ENCODE results near the gene GDF11. TPM values are rescaled to one million over a fixed set of nuclear protein-coding genes. Genes with fewer than 3 reads are reported as not detected.

The GDF11 gene
- total RNA-seq, 1 experiment from 2014 or later = 9.4 TPM

DNA sequence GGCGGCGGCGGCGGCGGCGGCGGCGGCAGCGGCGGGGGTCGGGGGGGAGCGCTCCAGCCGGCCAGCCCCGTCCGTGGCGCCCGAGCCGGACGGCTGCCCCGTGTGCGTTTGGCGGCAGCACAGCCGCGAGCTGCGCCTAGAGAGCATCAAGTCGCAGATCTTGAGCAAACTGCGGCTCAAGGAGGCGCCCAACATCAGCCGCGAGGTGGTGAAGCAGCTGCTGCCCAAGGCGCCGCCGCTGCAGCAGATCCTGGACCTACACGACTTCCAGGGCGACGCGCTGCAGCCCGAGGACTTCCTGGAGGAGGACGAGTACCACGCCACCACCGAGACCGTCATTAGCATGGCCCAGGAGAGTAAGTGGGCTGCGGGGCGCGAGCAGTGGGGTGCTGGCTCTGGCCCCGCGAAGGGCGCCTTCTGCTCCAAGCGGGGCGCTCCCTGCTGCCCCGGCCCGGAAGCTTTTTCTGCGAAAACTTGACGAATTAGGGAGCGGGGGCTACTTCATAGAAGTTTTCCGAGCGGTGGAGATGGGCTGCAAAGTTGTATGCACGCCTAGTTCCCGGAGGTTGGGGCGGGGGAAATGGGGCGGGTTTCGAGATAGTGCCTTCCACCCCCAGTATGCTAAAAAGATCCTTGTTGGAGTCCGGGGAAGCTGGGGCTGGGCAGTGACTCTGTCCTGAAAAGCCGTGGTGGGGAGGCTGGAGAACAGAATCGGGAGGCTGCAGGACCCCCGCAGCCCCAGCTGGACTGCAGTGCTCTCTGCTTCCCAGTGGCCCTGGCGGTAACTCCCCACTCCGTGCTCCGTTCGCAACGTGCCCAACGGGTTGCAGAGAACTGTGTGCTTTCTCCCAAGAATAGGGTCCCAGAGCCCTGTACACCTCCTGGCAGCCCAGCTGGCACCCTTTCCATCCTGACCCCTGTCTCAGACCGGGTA, 751 bp downstream of the GDF11 start:
- intact Hi-C loops (cut with micrococcal nuclease; ENCODE audit: unreplicated experiment) = loop anchor here (5.0 kb wide), 1 partner anchor 74 kb away; the partner anchor contains the start of genes ORMDL2 and SARNP
- Histone ChIP-seq H2AFZ (peak overlapping the region; percentile 69), H3F3A (ENCODE audit: insufficient read depth, low read depth) (peaks cover 10% of the 10 kb centered on the region; the same call in 1 of the 2 replicates), H3K79me2 (ENCODE audit: low read depth) (no peaks in the 10 kb centered on the region), H3K4me2 (peak overlapping the region; percentile 91), H3K27me3 (ENCODE audit: insufficient read depth, low read depth) (no peaks in the 10 kb centered on the region), H4K20me1 (ENCODE audit: insufficient read depth) (no peaks in the 10 kb centered on the region), H3K4me1 (replicated peaks; ENCODE audit: insufficient read depth) (peaks cover 12% of the 10 kb centered on the region; the same call in 1 of the 2 replicates), H3K9me3 (ENCODE audit: insufficient read depth, low read depth) (no peaks in the 10 kb centered on the region), H3K4me3 (peak overlapping the region; percentile 59), H3K9me2 (ENCODE audit: insufficient read depth) (no peaks in the 10 kb centered on the region), H3K36me3 (ENCODE audit: low read depth) (no peaks in the 10 kb centered on the region), H3K27ac (no peak overlapping the region)
- no peak for TF ChIP-seq EZH2 (IDR thresholded peaks at IDR 0.05; ENCODE audit: low read depth)
- TF ChIP-seq, protein P1, sequence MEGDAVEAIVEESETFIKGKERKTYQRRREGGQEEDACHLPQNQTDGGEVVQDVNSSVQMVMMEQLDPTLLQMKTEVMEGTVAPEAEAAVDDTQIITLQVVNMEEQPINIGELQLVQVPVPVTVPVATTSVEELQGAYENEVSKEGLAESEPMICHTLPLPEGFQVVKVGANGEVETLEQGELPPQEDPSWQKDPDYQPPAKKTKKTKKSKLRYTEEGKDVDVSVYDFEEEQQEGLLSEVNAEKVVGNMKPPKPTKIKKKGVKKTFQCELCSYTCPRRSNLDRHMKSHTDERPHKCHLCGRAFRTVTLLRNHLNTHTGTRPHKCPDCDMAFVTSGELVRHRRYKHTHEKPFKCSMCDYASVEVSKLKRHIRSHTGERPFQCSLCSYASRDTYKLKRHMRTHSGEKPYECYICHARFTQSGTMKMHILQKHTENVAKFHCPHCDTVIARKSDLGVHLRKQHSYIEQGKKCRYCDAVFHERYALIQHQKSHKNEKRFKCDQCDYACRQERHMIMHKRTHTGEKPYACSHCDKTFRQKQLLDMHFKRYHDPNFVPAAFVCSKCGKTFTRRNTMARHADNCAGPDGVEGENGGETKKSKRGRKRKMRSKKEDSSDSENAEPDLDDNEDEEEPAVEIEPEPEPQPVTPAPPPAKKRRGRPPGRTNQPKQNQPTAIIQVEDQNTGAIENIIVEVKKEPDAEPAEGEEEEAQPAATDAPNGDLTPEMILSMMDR (conservative IDR thresholded peaks at IDR 0.05) = no peak
- BruUV-seq (replicated peaks) = TSS peak; percentile 34
- POLR2A ChIA-PET (ENCODE audit: unreplicated experiment) = interaction anchor here (0.5 kb wide), 1 partner anchor 74 kb away, joined by 3 read pairs; the partner anchor contains the start of gene SARNP
- DNase-seq = peak; percentile 46 to 60
- CTCF ChIA-PET = no interaction called here

DNA sequence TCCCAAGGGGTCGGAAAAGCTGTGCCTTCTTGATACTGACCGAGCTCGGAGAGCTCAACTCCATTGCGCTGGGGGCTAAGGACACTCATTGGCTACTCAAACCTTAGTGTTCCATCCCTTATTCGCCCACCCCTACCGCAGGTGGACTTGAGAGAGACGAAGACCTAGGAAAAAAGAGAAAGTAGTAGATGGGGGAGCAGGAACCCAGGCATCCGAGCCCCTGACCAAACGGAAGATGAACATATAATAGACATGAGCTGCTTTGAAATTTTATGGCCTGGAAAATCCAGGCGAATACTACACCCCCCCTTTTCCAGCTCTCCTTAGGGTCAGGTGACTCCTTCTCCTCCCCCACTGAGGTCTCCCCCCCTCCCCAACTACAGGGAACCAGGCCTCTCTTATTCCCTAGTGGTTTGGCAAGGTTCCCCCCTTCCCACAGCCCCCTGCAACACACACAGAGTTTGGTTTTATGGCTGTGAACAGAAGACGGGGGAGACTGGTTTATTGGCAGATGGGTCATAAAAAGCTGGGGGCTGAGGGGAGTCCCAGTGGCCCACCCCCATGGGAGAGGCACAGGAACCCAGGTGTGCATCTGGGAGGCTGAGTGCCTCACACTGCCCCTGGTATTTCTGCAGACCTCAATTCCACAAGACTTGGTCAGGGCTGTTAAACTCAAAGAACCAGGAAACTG, 1.6 kb downstream of the GDF11 start:
- POLR2A ChIA-PET (ENCODE audit: unreplicated experiment) = interaction anchor here (0.5 kb wide), 1 partner anchor 73 kb away, joined by 3 read pairs; the partner anchor contains the start of gene SARNP
- H3K27me3 ChIP-seq (ENCODE audit: insufficient read depth, low read depth) = no peaks in the 10 kb centered on the region
- H3K4me1 ChIP-seq (replicated peaks; ENCODE audit: insufficient read depth) = peaks cover 12% of the 10 kb centered on the region; the same call in 1 of the 2 replicates
- H3F3A ChIP-seq (ENCODE audit: insufficient read depth, low read depth) = peaks cover 10% of the 10 kb centered on the region; the same call in 1 of the 2 replicates
- no peak for TF ChIP-seq EZH2 (IDR thresholded peaks at IDR 0.05; ENCODE audit: low read depth)
- TF ChIP-seq, protein P1 (conservative IDR thresholded peaks at IDR 0.05) = no peak
- H3K9me3 ChIP-seq (ENCODE audit: insufficient read depth, low read depth) = no peaks in the 10 kb centered on the region
- no peak for DNase-seq
- CTCF ChIA-PET = no interaction called here
- peak overlapping the region; percentile 91 for H3K4me2 ChIP-seq
- no peak overlapping the region for H3K27ac ChIP-seq
- no TSS peak for BruUV-seq (replicated peaks)
- peak overlapping the region; percentile 59; the same call in 1 of the 2 replicates for H3K4me3 ChIP-seq
- H3K36me3 ChIP-seq (ENCODE audit: low read depth) = no peaks in the 10 kb centered on the region
- H4K20me1 ChIP-seq (ENCODE audit: insufficient read depth) = no peaks in the 10 kb centered on the region
- H3K79me2 ChIP-seq (ENCODE audit: low read depth) = no peaks in the 10 kb centered on the region
- H3K9me2 ChIP-seq (ENCODE audit: insufficient read depth) = no peaks in the 10 kb centered on the region
- no peak overlapping the region for H2AFZ ChIP-seq
- intact Hi-C loops (cut with micrococcal nuclease; ENCODE audit: unreplicated experiment) = loop anchor here (5.0 kb wide), 1 partner anchor 73 kb away; the partner anchor contains the start of genes ORMDL2 and SARNP

Measured in PC-9 (cell line).